ENCODE data around the gene LDAF1.
"Not testable (repeated sequence)": the region's sequence is repeated elsewhere in the genome, so short reads cannot be mapped to it uniquely, and the experiment has no call there.

Gene LDAF1

DNA sequence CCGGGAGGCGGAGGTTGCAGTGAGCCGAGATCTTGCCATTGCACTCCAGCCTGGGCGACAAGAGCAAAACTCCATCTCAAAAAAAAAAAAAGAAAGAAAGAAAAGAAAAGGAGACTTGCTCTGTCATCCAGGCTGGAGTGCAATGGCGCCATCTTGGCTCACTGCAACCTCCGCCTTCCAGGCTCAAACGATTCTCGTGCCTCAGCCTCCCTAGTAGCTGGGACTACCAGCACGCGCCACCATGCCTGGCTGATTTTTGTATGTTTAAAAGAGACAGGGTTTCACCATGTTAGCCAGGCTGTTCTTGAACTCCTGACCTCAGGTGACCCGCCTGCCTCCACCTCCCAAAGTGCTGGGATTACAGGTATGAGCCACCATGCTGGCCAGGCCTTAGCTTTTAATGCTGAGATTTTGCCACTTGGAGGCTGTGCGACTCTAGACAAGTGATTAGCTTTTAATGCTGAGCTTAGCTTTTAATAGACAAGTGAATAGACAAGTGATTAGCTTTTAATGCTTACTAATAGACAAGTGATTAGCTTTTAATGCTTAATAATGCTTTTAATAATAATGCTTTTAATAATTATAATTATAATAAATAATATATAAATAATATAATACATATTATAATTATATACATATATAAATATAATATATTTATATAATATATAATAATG, 9.6 kb downstream of the LDAF1 start:
- Histone ChIP-seq H3K27ac (ENCODE audit: insufficient read depth in 1 of 2, low read depth in 1 of 2, low read length in 2 of 2, poor library complexity in 1 of 2, severe bottlenecking in 2 of 2) (no peak overlapping the region), H3K4me3 (ENCODE audit: control insufficient read depth in 1 of 7, extremely low read depth in 1 of 7, insufficient read depth in 4 of 7, low read depth in 2 of 7, low read length in 6 of 7) (no peak overlapping the region), H3K27me3 (replicated peaks in 2 of 5; ENCODE audit: control insufficient read depth in 4 of 5, insufficient read depth in 5 of 5, low read length in 4 of 5) (no peaks in the 10 kb centered on the region), H3K36me3 (ENCODE audit: control insufficient read depth in 4 of 4, insufficient read depth in 4 of 4, low read length in 3 of 4) (peaks cover 13 to 59% (median 39%) of the 10 kb centered on the region in 4 experiments), H3K4me1 (ENCODE audit: control extremely low read depth in 1 of 4, control insufficient read depth in 4 of 4, insufficient read depth in 4 of 4, low read length in 3 of 4) (no peaks in the 10 kb centered on the region), H3K9me3 (ENCODE audit: control extremely low read depth in 1 of 5, control insufficient read depth in 4 of 5, insufficient read depth in 2 of 5, low read depth in 1 of 5, low read length in 4 of 5) (no peaks in the 10 kb centered on the region)
- ChIA-PET CTCF (interaction anchor here (1.4 kb wide), 1 partner anchor 8 kb away, joined by 3 read pairs; no protein-coding TSS in a partner anchor), POLR2A (no interaction called here)
- DNase-seq, result peak in 2 of 3 donors; percentile 42 to 45
- WGBS (ENCODE audit: insufficient coverage), result 100% methylated on average over 4 of the region's 12 CpGs

DNA sequence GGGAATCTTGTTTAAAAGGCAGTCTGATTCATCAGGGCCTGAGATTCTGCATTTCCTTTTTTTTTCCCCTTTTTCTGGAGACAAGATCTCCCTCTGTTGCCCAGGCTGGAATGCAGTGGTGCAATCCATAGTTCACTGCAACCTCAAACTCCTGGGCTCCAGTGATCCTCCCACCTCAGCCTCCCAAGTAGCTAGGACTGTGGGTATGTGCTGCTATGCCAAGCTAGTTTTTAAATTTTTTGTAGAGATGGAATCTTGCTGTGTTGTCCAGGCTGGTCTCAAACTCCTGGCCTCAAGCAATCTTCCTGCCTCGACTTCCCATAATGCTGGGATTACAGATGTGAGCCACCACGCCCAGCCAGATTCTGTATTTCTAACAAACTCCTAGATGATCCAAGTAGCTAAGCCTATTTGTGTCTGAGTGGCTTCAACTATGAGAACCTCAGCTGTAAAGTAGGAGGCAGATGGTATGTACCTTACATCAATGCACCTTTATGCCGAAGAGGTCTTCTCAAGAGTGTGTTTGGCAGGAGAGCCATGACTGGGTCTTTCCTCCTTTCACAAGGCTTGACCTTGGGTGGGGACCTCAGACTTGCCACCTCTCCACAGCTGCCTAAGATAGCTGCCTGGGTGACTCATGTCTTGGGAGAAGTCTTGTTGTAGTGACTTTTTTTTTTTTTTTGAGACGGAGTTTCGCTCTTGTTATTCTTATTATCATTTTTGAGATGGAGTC, 10.9 kb downstream of the LDAF1 start:
- CTCF ChIA-PET, result interaction anchor here (0.6 to 1.4 kb wide), 5 partner anchors 9 to 868 kb away, joined by 3 to 4 read pairs (median 3); no protein-coding TSS in a partner anchor
- no peaks in the 10 kb centered on the region for H3K9me3 ChIP-seq (ENCODE audit: control extremely low read depth in 1 of 5, control insufficient read depth in 4 of 5, insufficient read depth in 2 of 5, low read depth in 1 of 5, low read length in 4 of 5)
- POLR2A ChIA-PET, result no interaction called here
- no peak overlapping the region for H3K4me3 ChIP-seq (ENCODE audit: control insufficient read depth in 1 of 7, extremely low read depth in 1 of 7, insufficient read depth in 4 of 7, low read depth in 2 of 7, low read length in 6 of 7)
- H3K27me3 ChIP-seq (replicated peaks in 2 of 5; ENCODE audit: control insufficient read depth in 4 of 5, insufficient read depth in 5 of 5, low read length in 4 of 5), result no peaks in the 10 kb centered on the region
- no peaks in the 10 kb centered on the region for H3K4me1 ChIP-seq (ENCODE audit: control extremely low read depth in 1 of 4, control insufficient read depth in 4 of 4, insufficient read depth in 4 of 4, low read length in 3 of 4)
- peaks cover 14 to 59% (median 37%) of the 10 kb centered on the region in 4 experiments for H3K36me3 ChIP-seq (ENCODE audit: control insufficient read depth in 4 of 4, insufficient read depth in 4 of 4, low read length in 3 of 4)
- peak in 1 of 3 donors; percentile 10 for DNase-seq
- 100% methylated on average over 3 of the region's 5 CpGs for WGBS (ENCODE audit: insufficient coverage)
- no peak overlapping the region for H3K27ac ChIP-seq (ENCODE audit: insufficient read depth in 1 of 2, low read depth in 1 of 2, low read length in 2 of 2, poor library complexity in 1 of 2, severe bottlenecking in 2 of 2)

- H3K27ac ChIP-seq (ENCODE audit: insufficient read depth in 1 of 2, low read depth in 1 of 2, low read length in 2 of 2, poor library complexity in 1 of 2, severe bottlenecking in 2 of 2); DNase-seq; H3K27me3 ChIP-seq (replicated peaks in 2 of 5; ENCODE audit: control insufficient read depth in 4 of 5, insufficient read depth in 5 of 5, low read length in 4 of 5); POLR2A ChIA-PET; H3K9me3 ChIP-seq (ENCODE audit: control extremely low read depth in 1 of 5, control insufficient read depth in 4 of 5, insufficient read depth in 2 of 5, low read depth in 1 of 5, low read length in 4 of 5); H3K4me1 ChIP-seq (ENCODE audit: control extremely low read depth in 1 of 4, control insufficient read depth in 4 of 4, insufficient read depth in 4 of 4, low read length in 3 of 4); H3K4me3 ChIP-seq (ENCODE audit: control insufficient read depth in 1 of 7, extremely low read depth in 1 of 7, insufficient read depth in 4 of 7, low read depth in 2 of 7, low read length in 6 of 7): not testable (repeated sequence)
- H3K36me3 ChIP-seq (ENCODE audit: control insufficient read depth in 4 of 4, insufficient read depth in 4 of 4, low read length in 3 of 4), result peaks cover 13 to 58% (median 37%) of the 10 kb centered on the region in 4 experiments
- CTCF ChIA-PET, result interaction anchor here (0.7 kb wide), 1 partner anchor 320 kb away, joined by 3 read pairs; no protein-coding TSS in a partner anchor
- WGBS (ENCODE audit: insufficient coverage), result 96% methylated on average over 8 of the region's 8 CpGs
Measured at GRCh38 chr16:21170116-21170515, 11.6 kb downstream of the LDAF1 start.

DNA sequence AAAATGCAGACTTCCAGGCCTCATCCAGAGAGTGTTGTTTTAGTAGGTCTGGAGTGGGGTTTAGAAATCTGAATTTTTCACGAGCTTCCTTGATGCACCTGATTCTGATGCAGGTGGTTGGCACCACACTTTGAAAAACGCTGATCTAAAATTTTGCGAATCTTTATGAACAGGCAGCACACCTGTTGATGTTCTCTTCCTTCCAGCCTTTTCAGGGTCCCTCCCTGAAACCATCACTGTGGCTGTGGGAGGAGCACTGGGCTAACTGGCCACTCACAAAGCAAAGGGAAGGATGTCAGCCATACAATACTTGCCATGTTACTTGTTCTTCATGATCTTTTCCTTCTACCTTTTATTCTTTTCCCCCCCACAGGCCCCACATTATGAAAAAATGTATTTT, 14.2 kb downstream of the LDAF1 start:
- no peak overlapping the region for H3K4me3 ChIP-seq (ENCODE audit: control insufficient read depth in 1 of 7, extremely low read depth in 1 of 7, insufficient read depth in 4 of 7, low read depth in 2 of 7, low read length in 6 of 7)
- peaks cover 13 to 54% (median 32%) of the 10 kb centered on the region in 4 experiments for H3K36me3 ChIP-seq (ENCODE audit: control insufficient read depth in 4 of 4, insufficient read depth in 4 of 4, low read length in 3 of 4)
- H3K27ac ChIP-seq (ENCODE audit: insufficient read depth in 1 of 2, low read depth in 1 of 2, low read length in 2 of 2, poor library complexity in 1 of 2, severe bottlenecking in 2 of 2), result no peak overlapping the region
- POLR2A ChIA-PET, result no interaction called here
- no peak for DNase-seq
- WGBS (ENCODE audit: insufficient coverage), result 97% methylated on average over 3 of the region's 3 CpGs
- CTCF ChIA-PET, result no interaction called here
- H3K9me3 ChIP-seq (ENCODE audit: control extremely low read depth in 1 of 5, control insufficient read depth in 4 of 5, insufficient read depth in 2 of 5, low read depth in 1 of 5, low read length in 4 of 5), result no peaks in the 10 kb centered on the region
- H3K4me1 ChIP-seq (ENCODE audit: control extremely low read depth in 1 of 4, control insufficient read depth in 4 of 4, insufficient read depth in 4 of 4, low read length in 3 of 4), result no peaks in the 10 kb centered on the region
- H3K27me3 ChIP-seq (replicated peaks in 2 of 5; ENCODE audit: control insufficient read depth in 4 of 5, insufficient read depth in 5 of 5, low read length in 4 of 5), result no peaks in the 10 kb centered on the region

GRCh38 chr16:21175397-21175796, 16.9 kb downstream of the LDAF1 start:
- no peak overlapping the region for H3K4me3 ChIP-seq (ENCODE audit: control insufficient read depth in 1 of 7, extremely low read depth in 1 of 7, insufficient read depth in 4 of 7, low read depth in 2 of 7, low read length in 6 of 7)
- CTCF ChIA-PET, result interaction anchor here (1.2 to 1.3 kb wide), 3 partner anchors 10 to 102 kb away, joined by 3 to 4 read pairs (median 3); no protein-coding TSS in a partner anchor
- peaks cover 0 to 5% (median 0%) of the 10 kb centered on the region in 5 experiments for H3K9me3 ChIP-seq (ENCODE audit: control extremely low read depth in 1 of 5, control insufficient read depth in 4 of 5, insufficient read depth in 2 of 5, low read depth in 1 of 5, low read length in 4 of 5)
- peaks cover 13 to 71% (median 48%) of the 10 kb centered on the region in 4 experiments for H3K36me3 ChIP-seq (ENCODE audit: control insufficient read depth in 4 of 4, insufficient read depth in 4 of 4, low read length in 3 of 4)
- H3K27ac ChIP-seq (ENCODE audit: insufficient read depth in 1 of 2, low read depth in 1 of 2, low read length in 2 of 2, poor library complexity in 1 of 2, severe bottlenecking in 2 of 2), result no peak overlapping the region
- no peak for DNase-seq
- H3K4me1 ChIP-seq (ENCODE audit: control extremely low read depth in 1 of 4, control insufficient read depth in 4 of 4, insufficient read depth in 4 of 4, low read length in 3 of 4), result no peaks in the 10 kb centered on the region
- WGBS (ENCODE audit: insufficient coverage), result 100% methylated on average over 1 of the region's 1 CpG
- H3K27me3 ChIP-seq (replicated peaks in 2 of 5; ENCODE audit: control insufficient read depth in 4 of 5, insufficient read depth in 5 of 5, low read length in 4 of 5), result no peaks in the 10 kb centered on the region
- POLR2A ChIA-PET, result no interaction called here

DNA sequence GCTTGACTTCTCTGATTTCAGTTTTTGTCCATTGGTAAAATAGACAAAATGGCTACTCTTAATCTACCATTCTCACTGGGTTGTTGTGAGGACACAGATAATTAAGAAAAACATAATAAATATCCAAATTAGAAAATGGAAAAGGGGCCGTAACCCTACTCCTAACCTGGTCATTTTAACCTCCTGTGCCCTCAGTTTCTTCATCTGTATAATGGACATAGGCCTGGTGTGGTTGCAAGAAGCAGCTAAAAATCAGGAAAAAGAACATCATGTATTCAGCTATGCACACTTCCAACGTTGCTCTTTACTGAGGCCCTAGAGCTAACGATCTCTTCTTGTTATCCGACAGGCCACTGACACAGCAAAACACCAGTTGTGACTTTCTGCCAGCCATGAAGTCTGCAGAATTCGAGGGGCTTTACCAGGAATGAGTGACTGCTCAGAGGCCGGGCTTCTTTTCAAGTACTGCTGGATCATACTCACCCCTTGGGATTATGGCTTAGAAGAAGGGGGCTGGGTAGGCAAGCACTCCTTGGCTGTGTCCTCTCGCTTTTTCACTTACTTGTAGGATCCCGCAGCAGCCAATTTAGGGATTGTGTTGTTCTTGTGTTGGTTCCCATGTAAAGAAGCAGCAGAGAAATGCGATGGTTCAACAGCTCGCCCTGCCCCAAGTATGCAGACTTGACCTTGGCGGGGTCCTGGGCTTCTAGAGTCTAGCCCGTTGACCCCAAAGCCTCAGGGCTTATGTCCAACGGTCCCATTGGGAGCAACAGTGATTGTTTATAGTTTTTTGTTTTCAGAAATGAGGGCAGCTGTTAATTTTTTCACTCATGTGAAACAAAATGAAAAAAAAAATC, 20.9 kb downstream of the LDAF1 start:
- no peak for DNase-seq
- no peaks in the 10 kb centered on the region for H3K27me3 ChIP-seq (replicated peaks in 2 of 5; ENCODE audit: control insufficient read depth in 4 of 5, insufficient read depth in 5 of 5, low read length in 4 of 5)
- peaks cover 0 to 32% (median 5%) of the 10 kb centered on the region in 5 experiments for H3K9me3 ChIP-seq (ENCODE audit: control extremely low read depth in 1 of 5, control insufficient read depth in 4 of 5, insufficient read depth in 2 of 5, low read depth in 1 of 5, low read length in 4 of 5)
- H3K36me3 ChIP-seq (ENCODE audit: control insufficient read depth in 4 of 4, insufficient read depth in 4 of 4, low read length in 3 of 4), result peaks cover 12 to 63% (median 46%) of the 10 kb centered on the region in 4 experiments
- H3K4me3 ChIP-seq (ENCODE audit: control insufficient read depth in 1 of 7, extremely low read depth in 1 of 7, insufficient read depth in 4 of 7, low read depth in 2 of 7, low read length in 6 of 7), result no peak overlapping the region
- POLR2A ChIA-PET, result no interaction called here
- CTCF ChIA-PET, result interaction anchor here (1.2 kb wide), 1 partner anchor 9 kb away, joined by 4 read pairs; no protein-coding TSS in a partner anchor
- H3K4me1 ChIP-seq (ENCODE audit: control extremely low read depth in 1 of 4, control insufficient read depth in 4 of 4, insufficient read depth in 4 of 4, low read length in 3 of 4), result no peaks in the 10 kb centered on the region
- WGBS (ENCODE audit: insufficient coverage), result 95% methylated on average over 10 of the region's 13 CpGs
- H3K27ac ChIP-seq (ENCODE audit: insufficient read depth in 1 of 2, low read depth in 1 of 2, low read length in 2 of 2, poor library complexity in 1 of 2, severe bottlenecking in 2 of 2), result no peak overlapping the region
